Fibroblast of pulmonary artery (primary cell): ENCODE data around the gene IL1RAPL2.

Source experiments
- DNase-seq: peaks from one replicate; pipeline ENCODE4 v3.0.0-alpha.2; 2010; ENCODE audit warnings: low read depth
- H3K4me3 ChIP-seq: replicated peaks from 2 replicates; pipeline ENCODE4 v1.5.1; 2011; ENCODE audit warnings: low read depth, mild to moderate bottlenecking, control low read depth, low read length, moderate library complexity
- TF ChIP-seq, protein P1 (sequence below): IDR thresholded peaks from 2 replicates; pipeline ENCODE4 v1.5.1; 2011; ENCODE audit warnings: mild to moderate bottlenecking, control low read depth, low read length, inconsistent platforms; ENCODE audit errors: missing control alignments

Gene IL1RAPL2

DNA sequence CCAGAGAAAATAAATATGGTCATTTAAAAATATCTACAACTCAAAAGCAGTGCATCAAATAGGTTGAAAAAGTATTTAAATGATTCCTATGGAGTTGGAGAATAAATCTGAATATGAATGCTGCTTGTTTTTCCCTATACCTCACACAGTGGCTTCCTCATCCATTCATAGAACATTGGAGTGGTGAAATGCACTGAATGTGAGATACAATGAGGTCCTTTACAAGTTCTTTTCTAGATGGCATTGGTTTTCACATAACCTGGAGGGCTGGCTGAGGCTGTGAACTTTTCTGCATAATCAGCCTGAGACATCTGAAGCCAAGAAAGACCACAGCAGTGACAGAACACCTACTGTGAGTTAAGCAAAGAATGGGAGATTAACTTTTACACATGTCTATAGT is 977.3 kb downstream of the IL1RAPL2 start:
- H3K4me3 ChIP-seq, result no peak overlapping the region
- TF ChIP-seq, protein P1, sequence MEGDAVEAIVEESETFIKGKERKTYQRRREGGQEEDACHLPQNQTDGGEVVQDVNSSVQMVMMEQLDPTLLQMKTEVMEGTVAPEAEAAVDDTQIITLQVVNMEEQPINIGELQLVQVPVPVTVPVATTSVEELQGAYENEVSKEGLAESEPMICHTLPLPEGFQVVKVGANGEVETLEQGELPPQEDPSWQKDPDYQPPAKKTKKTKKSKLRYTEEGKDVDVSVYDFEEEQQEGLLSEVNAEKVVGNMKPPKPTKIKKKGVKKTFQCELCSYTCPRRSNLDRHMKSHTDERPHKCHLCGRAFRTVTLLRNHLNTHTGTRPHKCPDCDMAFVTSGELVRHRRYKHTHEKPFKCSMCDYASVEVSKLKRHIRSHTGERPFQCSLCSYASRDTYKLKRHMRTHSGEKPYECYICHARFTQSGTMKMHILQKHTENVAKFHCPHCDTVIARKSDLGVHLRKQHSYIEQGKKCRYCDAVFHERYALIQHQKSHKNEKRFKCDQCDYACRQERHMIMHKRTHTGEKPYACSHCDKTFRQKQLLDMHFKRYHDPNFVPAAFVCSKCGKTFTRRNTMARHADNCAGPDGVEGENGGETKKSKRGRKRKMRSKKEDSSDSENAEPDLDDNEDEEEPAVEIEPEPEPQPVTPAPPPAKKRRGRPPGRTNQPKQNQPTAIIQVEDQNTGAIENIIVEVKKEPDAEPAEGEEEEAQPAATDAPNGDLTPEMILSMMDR, result no peak
- no peak for DNase-seq

DNA sequence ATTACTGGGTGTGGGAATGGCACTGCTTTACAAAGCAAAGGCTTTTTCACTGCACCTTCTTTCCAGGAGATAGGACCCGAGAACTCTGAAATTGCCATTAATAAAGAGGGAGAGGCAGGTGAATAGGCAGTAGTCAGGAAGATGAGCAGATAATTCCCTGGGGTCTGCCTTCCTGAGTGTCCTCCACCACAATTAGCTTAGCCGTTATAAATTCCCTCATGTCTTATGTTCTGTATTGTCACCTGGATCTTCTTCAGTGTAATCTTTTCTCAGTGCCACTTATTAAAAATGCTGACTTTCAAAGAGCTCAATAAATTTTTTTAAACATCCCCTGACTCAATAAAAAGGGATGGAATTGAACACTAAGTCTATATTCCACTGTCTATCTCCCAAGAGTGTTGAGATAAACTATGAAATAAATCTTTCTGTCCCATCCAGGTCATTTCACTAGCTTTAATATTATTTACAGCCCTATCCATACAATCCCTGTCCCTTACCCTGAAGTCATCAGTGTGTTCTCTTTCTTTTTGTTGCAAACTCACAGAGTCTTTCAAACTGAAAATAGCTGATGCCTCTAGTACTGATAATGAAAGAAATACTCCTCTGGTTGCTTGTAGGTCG is 984.2 kb downstream of the IL1RAPL2 start:
- H3K4me3 ChIP-seq, result no peak overlapping the region
- TF ChIP-seq, protein P1, result no peak
- no peak for DNase-seq

DNA sequence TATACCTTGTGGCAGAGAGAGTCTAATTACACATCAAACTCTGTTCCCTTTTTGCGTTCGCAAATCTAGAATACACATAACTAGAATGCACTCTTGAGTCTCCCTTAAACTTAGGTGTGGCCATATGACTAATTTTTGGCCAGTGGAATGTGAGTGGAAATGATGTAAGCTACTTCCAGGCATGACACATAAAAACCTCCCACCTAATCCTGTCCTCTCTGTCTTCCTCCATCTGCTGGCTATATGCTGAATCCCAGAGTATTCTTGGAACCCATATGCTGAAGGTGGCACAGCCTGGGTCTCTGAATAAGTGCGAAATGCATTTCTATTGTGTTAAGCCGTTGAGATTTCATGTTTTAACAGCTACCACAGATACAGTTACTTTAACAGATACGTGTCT is 986.4 kb downstream of the IL1RAPL2 start:
- TF ChIP-seq, protein P1, result no peak
- peak; percentile 58 for DNase-seq
- H3K4me3 ChIP-seq, result no peak overlapping the region

DNA sequence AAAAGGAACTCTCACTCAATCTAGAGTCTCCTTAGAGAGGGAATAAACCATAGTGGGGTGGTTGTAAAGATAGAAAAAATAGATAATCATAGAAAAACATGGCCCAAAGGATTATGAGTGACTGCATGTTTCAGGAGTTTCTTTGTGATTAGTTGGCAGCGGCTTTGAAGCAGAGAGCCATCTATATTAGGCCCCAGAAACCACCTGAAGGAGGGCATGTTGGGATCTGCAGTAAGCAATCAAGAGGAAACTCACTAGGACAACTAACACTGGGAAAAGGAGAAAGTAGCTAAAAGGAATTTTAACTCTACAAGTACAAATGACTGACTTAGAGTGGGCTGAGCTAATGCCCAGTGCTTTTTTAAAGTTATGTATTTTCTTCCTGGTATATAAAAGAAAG is 987.1 kb downstream of the IL1RAPL2 start:
- TF ChIP-seq, protein P1, result no peak
- H3K4me3 ChIP-seq, result no peak overlapping the region
- DNase-seq, result no peak

DNA sequence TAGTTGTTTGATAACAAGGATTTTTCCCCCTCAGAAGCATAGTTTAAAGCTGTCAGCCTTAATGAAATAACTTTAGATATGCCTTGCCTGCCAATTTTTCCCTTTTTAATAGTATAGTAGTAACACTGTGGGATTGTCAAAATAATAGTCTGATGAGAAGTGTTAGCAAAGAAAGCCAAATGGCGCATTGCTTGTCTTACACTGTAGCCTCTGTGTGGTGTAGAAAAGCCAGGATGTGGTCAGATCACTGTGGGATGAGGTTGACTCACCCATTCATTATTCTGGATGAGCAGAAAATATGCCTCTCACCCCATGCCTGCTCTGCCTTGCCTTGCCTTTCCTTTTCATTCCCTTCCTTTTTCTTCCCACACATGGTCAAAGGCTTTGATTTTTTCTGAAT is 998.5 kb downstream of the IL1RAPL2 start:
- DNase-seq, result peak; percentile 78
- H3K4me3 ChIP-seq, result no peak overlapping the region
- TF ChIP-seq, protein P1, result no peak

DNA sequence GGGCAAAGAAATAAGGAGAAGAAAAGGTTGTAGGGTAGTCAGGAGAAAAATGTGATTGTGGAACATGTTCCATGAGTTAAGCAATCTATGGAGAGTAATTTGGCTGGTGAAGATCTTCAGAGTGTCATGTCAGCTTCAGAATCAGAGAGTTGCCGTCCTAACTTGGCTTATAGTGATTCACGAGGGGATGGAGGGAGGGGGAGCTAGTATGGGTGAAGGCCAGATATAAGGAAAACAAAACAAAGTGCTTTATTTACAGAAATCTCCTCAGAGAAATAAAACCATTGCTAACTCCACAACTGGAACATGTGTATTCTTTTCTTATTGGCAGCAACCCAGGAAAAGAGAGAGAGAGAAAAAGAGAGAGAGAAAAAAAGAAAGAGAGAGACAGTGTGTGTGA is 999.9 kb downstream of the IL1RAPL2 start:
- peak; percentile 7 for DNase-seq
- TF ChIP-seq, protein P1, result no peak
- no peak overlapping the region for H3K4me3 ChIP-seq

DNA sequence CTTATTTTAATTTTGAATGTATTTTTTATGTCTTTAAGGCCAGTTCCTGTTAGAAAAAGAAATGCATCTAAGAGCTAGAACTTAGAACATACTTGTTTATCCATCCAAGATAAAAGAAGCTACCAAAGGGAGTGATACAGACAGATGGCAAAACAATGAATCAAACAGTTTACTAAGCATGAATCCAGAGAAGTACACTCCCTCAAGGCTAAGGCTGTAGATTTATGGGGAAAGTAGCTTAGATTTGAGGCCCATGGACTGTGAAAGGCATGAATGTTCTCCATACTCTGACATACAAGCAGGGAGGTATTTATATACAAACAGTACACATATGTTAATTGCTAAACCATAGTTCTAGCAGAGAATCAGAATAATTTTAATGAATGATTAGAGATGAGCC is 1001.1 kb downstream of the IL1RAPL2 start:
- TF ChIP-seq, protein P1, result no peak
- no peak for DNase-seq
- no peak overlapping the region for H3K4me3 ChIP-seq
